NCI-H1417 (cell line): Measurements from ENCODE around the gene DBNDD1.

ENCODE experiments used
- DNase-seq, 3 experiments: peaks; one replicate each; lab custom pipeline; 2025; lab: John Stamatoyannopoulos, UW

The DBNDD1 gene

GRCh38 chr16:90035902-90036301 lies 16.6 kb upstream of the DBNDD1 start:
- no peak for DNase-seq

- no peak for DNase-seq
Measured at GRCh38 chr16:90034504-90034903, 15.2 kb upstream of the DBNDD1 start.

DNA sequence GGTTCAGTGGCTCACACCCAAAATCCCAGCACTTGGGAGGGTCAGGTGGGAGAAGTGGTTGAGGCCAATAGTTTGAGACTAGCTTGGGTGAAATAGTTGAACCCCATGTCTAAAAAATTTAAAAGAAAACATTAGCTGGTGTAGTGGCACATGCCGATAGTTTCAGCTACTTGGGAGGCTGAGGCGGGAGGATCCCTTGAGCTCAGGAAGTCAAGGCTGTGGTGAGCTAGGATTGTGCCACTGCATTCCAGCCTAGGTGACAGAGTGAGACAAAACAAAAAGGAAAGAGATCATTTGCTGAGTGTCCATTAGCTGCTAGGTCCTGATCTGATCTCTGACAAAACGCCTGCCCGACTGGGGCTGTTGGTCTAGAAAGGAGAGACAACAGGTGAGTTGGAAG lies 14.1 kb upstream of the DBNDD1 start:
- DNase-seq: no peak

- DNase-seq: no peak
Measured at GRCh38 chr16:90032674-90033331, 13.5 kb upstream of the DBNDD1 start.

DNA sequence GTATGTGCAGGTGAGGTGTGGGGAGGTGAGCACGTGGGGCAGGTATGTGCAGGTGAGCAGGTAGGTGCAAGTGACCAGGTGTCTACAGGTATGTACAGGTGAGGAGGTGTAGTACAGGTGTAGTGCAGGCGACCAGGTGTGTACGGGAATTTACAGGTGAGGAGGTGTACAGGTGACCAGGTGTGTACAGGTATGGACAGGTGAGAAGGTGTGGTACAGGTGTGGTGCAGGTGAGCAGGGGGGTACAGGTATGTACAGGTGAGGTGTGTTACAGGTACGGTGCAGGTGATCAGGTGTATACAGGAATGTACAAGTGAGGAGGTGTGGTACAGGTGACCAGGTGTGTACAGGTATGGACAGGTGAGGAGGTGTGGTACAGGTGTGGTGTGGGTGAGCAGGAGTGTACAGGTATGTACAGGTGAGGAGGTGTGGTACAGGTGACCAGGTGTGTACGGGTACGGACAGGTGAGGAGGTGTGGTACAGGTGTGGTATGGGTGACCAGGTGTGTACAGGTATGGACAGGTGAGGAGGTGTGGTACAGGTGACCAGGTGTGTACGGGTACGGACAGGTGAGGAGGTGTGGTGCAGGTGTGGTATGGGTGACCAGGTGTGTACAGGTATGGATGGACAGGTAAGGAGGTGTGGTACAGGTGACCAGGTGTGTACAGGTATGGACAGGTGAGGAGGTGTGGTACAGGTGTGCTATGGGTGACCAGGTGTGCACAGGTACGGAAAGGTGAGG lies 12.8 kb upstream of the DBNDD1 start:
- DNase-seq: no peak

DNA sequence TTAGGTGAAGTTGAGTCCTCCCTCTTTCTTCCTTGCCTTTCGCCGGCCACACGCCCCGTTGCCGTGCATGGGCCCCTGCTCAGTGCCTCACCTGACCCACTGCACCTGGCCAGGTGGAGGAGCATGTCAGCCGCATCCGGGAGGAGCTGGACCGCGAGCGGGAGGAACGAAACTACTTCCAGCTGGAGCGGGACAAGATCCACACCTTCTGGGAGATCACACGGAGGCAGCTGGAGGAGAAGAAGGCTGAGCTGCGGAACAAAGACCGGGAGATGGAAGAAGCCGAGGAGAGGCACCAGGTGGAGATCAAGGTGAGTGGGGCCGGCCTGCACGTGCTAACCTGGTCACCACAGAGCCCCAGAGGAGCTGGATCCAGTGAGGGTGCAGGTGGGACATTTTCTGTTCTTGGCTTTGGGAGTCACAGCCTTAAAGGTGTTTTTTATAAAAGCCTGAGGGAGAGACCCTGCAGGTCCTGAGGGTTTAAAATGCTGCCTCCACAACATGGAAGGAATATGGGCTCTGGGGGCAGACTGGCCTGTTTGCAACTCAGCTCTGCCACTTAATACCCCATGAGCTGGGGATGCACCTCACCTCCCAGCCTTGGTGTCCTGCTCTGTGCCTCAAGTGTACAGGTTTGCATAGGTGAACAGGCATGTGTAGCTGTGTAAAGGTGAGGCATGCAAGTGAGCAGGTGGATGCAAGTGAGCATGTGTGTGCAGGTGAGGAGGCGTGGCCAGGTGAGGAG lies 12.1 kb upstream of the DBNDD1 start:
- no peak for DNase-seq

- no peak for DNase-seq
Measured at GRCh38 chr16:90028985-90029384, 9.7 kb upstream of the DBNDD1 start.

- no peak for DNase-seq
Measured at GRCh38 chr16:90027611-90028010, 8.4 kb upstream of the DBNDD1 start.

GRCh38 chr16:90026135-90026534 lies 6.9 kb upstream of the DBNDD1 start:
- no peak for DNase-seq

GRCh38 chr16:90023078-90023447 lies 3.8 kb upstream of the DBNDD1 start:
- no peak for DNase-seq

GRCh38 chr16:90022209-90023077 lies 3.2 kb upstream of the DBNDD1 start:
- DNase-seq: peak; percentile 86 to 93 (median 90)

DNA sequence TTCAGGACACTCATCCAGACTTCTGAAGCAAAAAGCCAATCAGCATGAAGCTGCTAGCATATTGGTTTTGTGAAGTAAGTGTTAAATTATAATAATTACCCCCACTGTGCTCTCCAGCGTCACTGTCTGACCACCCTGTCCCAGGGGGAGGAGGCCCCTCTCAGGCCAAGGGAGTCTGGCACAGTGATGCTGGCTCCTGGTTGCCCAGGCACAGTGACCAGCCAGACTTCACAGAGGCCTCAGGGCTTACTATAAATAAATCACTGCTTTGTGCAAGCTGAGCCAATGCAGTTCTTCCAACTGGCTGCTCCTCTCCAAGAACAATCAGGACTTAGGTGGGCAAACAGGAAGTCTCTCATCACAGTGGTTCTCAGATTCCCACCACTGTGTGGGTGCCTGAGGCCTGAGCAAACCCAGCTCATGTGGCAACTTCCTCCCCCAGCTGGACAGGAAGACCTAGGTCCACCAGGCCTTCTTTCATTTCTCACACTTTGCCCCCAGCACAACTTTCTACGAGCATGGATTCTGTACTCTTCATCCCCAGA lies 1.7 kb upstream of the DBNDD1 start:
- DNase-seq: peak in 2 of 3 experiments; percentile 37 to 70

DNA sequence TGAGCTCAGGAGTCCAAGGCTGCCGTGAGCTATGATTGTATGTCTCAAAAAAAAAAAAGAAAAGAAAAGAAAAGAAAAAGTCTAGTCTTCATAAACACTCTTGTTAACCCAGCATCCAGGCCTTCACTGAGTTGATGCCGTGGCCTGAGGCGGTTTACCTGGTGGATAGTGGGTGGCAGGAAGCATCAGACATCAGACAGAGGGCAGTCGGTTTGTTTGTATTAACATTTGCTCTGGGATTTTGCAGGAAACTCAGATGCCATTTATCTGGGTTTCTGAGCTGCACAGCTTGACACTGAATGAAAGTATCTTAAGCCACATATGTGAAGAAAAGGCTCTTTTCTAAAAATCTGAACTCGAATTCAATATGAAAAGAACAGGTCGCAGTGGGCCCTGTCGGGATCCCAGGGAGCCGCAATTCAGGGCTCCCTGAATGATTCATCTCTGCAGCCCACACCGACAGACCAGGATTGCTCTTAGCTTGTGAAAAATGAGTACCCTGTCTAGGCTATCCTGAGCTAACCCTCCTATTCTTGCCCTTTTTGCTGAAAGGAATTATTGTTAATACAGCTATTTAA lies 1.1 kb upstream of the DBNDD1 start:
- DNase-seq: peak in 2 of 3 experiments; percentile 35 to 75

DNA sequence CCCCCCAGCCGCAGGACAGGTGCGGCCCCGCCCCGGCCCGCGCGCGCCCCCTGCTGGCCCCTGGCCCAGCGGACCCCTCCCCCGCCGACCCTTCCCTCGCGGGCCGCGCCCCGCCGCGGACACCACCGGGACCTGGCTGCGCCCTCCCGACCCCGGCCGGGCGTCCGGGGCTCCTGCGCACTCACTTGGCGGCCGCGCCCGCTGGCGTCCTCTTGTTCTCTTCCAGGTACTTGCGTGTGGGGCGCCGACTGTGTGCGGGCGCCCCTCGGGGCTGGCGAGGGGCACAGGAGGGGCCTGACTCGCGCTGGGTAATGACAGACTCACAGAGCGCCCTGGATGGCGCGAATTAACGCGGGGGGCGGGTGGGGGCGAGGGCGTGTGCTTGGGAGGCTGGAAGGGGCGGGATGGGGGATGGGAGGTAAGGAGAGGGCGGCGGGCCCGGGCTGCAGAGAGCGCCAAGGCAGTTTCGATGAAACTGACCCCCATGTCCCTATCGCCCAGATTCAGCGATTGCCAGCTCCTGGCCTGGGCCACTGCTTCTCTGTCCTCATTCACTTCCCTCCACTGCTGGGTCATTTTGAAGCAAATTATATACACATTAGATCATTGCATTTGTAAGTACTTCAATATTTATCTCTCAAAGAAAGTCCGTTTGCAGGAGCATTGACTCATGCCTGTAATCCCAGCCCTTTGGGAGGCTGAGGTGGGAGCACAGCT lies 445 bp upstream of the DBNDD1 start:
- DNase-seq: peak; percentile 47 to 88 (median 84)

- DNase-seq: peak in 1 of 3 experiments; percentile 62
Measured at GRCh38 chr16:90018297-90018651, 982 bp downstream of the DBNDD1 start.

DNA sequence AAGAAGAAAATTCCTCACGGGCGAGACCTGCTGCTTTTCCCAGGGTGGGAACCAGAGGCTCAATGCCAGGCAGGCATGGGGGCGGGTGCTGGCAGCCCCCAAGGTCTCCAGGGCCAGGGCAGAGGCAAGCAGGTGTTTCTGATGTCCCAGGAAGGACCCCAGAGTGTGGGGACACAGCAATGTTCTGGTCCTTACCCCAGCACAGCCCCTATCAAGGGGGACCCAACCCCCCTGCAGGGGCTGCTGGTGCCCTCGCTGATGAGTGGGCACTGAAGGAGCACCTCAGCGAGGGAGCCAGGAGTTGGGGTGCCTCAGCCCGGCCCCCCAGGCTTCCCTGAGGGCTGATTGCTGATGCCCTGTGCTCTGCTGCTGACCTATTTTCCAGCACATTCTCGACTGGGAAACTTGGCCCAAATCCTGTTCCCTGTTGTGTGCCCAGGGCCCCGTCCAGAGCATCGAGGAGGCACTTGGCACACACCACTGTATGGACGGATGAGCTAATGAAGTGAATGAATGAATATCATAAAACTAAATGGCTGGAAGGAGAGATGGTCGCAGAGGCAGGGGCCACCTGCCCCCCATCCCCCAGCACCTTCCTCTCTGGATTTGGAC lies 2.8 kb downstream of the DBNDD1 start:
- no peak for DNase-seq

GRCh38 chr16:90015586-90016338 lies 3.5 kb downstream of the DBNDD1 start:
- no peak for DNase-seq

DNA sequence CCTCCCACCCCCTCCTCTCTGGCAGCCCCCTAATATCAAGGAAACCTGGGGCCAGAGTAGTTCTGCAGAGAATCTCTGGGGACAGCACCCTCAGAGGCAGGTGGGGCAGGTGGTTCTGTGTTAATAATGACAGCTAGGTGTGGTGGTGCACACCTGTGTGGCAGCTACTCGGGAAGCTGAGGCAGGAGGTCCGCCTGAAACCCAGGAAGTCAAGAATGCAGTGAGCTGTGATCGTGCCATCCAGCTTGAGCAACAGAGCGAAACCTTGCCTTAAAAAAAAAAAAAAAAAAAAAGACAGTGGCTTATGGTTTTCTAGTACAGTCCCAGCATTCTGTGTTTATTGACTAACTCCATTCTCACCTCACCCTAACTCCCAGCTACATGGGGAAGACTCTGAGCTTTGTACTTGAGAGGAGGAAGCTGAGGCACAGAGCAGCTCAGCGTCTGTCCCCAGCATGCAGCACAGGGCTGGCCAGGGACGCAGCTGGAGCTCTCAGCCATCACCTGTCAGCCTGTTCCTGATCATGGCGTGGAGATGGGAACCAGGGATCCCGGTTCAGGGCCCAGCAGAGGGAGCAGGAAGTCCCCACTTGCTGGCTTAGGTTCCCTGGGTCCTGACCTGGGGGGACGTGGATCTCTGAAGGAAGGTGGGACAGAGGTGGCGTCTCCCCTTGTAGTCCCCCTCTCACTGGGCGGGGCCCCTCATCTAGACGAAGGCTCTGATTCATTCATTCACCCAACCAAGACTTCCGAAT lies 6.1 kb downstream of the DBNDD1 start:
- DNase-seq: no peak
